Measurements from ENCODE around the gene CACNA1B. TPM values are rescaled to one million over a fixed set of nuclear protein-coding genes. Genes with fewer than 3 reads are reported as not detected.

The CACNA1B gene
- total and polyA plus RNA-seq, 8 donors: 0.03 to 2.2 (median 0.51) TPM; not detected in 2

GRCh38 chr9:137843355-137843754, 34.2 kb upstream of the CACNA1B start:
- peaks cover 0 to 3% (median 0%) of the 10 kb centered on the region in 4 donors for H3K9me3 ChIP-seq
- intact Hi-C loops (cut with DNase I; ENCODE audit: low total_unique reads): no loop called here
- H3K36me3 ChIP-seq: peaks cover 0 to 4% (median 3%) of the 10 kb centered on the region in 4 donors
- TF ChIP-seq EP300 (IDR thresholded peaks at IDR 0.05) (no peak), POLR2A (IDR thresholded peaks at IDR 0.05) (no peak), POLR2AphosphoS5 (IDR thresholded peaks at IDR 0.05) (no peak), CTCF (IDR thresholded peaks at IDR 0.05) (no peak)
- no peak overlapping the region for H3K4me3 ChIP-seq
- H3K4me1 ChIP-seq: no peaks in the 10 kb centered on the region
- WGBS, 5 donors: 84 to 93% (median 88%) methylated on average over 9 of the region's 9 CpGs
- no peaks in the 10 kb centered on the region for H3K27me3 ChIP-seq
- H3K27ac ChIP-seq: no peak overlapping the region
- DNase-seq: no peak

GRCh38 chr9:137851516-137852267, 25.9 kb upstream of the CACNA1B start:
- DNase-seq: no peak
- Histone ChIP-seq H3K36me3 (no peaks in the 10 kb centered on the region), H3K27ac (no peak overlapping the region), H3K9me3 (peaks cover 14 to 41% (median 36%) of the 10 kb centered on the region in 4 donors), H3K4me3 (no peak overlapping the region), H3K4me1 (no peaks in the 10 kb centered on the region), H3K27me3 (no peaks in the 10 kb centered on the region)
- intact Hi-C loops (cut with DNase I; ENCODE audit: low total_unique reads): no loop called here
- TF ChIP-seq POLR2A (IDR thresholded peaks at IDR 0.05) (no peak), POLR2AphosphoS5 (IDR thresholded peaks at IDR 0.05) (no peak), EP300 (IDR thresholded peaks at IDR 0.05) (no peak), CTCF (IDR thresholded peaks at IDR 0.05) (no peak)
- WGBS, 5 donors: 48 to 55% (median 53%) methylated on average over 5 of the region's 5 CpGs

- peaks cover 14 to 47% (median 38%) of the 10 kb centered on the region in 4 donors for H3K9me3 ChIP-seq
- 84 to 97% (median 90%) methylated on average over 1 of the region's 1 CpG for WGBS, 5 donors
- no peaks in the 10 kb centered on the region for H3K27me3 ChIP-seq
- H3K4me1 ChIP-seq: no peaks in the 10 kb centered on the region
- no peak overlapping the region for H3K27ac ChIP-seq
- no peaks in the 10 kb centered on the region for H3K36me3 ChIP-seq
- no peak overlapping the region for H3K4me3 ChIP-seq
- intact Hi-C loops (cut with DNase I; ENCODE audit: low total_unique reads): no loop called here
- no peak for TF ChIP-seq CTCF (IDR thresholded peaks at IDR 0.05)
- no peak for TF ChIP-seq POLR2A (IDR thresholded peaks at IDR 0.05)
- TF ChIP-seq POLR2AphosphoS5 (IDR thresholded peaks at IDR 0.05): no peak
- TF ChIP-seq EP300 (IDR thresholded peaks at IDR 0.05): no peak
- no peak for DNase-seq
These were observed 24.1 kb upstream of the CACNA1B start for GRCh38 chr9:137853392-137853995.

GRCh38 chr9:137860361-137860760, 17.2 kb upstream of the CACNA1B start:
- TF ChIP-seq CTCF (IDR thresholded peaks at IDR 0.05) (no peak), POLR2A (IDR thresholded peaks at IDR 0.05) (no peak), EP300 (IDR thresholded peaks at IDR 0.05) (no peak), POLR2AphosphoS5 (IDR thresholded peaks at IDR 0.05) (no peak)
- 44 to 96% (median 92%) methylated on average over 1 of the region's 1 CpG for WGBS, 5 donors
- no peak for DNase-seq
- no peaks in the 10 kb centered on the region for H3K4me1 ChIP-seq
- H3K27me3 ChIP-seq: no peaks in the 10 kb centered on the region
- no peak overlapping the region for H3K4me3 ChIP-seq
- H3K9me3 ChIP-seq: peaks cover 6 to 48% (median 24%) of the 10 kb centered on the region in 4 donors
- intact Hi-C loops (cut with DNase I; ENCODE audit: low total_unique reads): no loop called here
- no peak overlapping the region for H3K27ac ChIP-seq
- H3K36me3 ChIP-seq: no peaks in the 10 kb centered on the region
